ENCODE measurements around the gene PLEKHA7.
"Not testable (repeated sequence)": the region's sequence is repeated elsewhere in the genome, so short reads cannot be mapped to it uniquely, and the experiment has no call there.

PLEKHA7 gene

DNA sequence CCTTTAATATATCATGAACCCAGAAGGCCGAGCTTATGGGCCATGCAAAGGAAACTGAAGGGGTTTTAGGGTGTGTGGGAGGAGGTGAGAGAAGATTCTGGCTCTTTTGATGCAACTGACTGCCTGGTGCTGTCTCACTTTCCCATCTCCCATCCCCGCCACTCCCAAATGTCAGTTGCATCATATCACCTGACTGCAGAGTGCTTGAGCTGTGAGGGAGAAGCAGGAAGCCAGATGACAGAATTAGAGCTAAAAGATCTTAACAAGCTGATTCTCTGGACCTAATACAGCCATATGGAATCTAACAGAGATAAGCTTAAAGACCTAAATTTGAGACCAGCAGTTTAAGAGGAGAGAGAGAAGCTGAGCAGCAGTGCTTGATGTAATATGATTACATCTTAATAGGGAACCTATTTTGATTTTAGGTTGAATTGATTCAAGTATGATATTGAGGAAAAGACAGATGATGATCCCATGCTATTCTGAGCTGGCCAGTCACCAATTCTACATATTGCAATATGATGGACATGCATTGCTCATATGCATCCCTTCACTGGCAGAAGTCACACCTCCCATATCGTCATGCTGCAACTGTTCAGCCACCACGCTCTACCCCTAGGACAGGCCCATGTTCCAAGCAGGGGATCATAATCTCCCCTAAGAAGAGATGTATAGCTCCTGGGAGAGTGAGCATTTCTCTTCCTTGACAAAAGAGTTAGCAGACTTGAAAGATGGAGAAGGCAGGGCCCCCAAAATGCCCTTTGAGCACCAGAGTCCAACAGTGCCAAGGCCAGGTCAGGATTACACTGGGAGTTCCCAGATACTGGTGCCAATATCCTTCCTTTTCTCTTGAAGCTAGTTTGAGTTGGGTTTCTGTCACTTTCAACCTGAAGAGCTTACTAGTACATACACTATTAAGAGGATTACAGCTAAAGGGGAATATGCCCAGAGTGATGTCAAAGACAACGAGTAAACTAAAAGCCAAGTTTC, 44.9 kb downstream of the PLEKHA7 start:
- no peak for FAIRE-seq
- no peak for DNase-seq (ENCODE audit: insufficient read length, low spot score)
- TF ChIP-seq TAF1 (IDR thresholded peaks at IDR 0.05; ENCODE audit: low read depth, low read length) (no peak), POLR2A (IDR thresholded peaks at IDR 0.05; ENCODE audit: low read depth, low read length) (no peak), SPI1 (IDR thresholded peaks at IDR 0.05; ENCODE audit: low read depth, low read length) (no peak), PAX5 (IDR thresholded peaks at IDR 0.05; ENCODE audit: insufficient read depth, low read length, severe bottlenecking) (no peak), POU2F2 (IDR thresholded peaks at IDR 0.05; ENCODE audit: low read depth, low read length) (no peak), POLR2AphosphoS5 (IDR thresholded peaks at IDR 0.05; ENCODE audit: low read depth, low read length) (no peak)

GRCh38 chr11:16968196-16968595, 46.0 kb downstream of the PLEKHA7 start:
- no peak for FAIRE-seq
- no peak for DNase-seq (ENCODE audit: insufficient read length, low spot score)

GRCh38 chr11:16966930-16967671, 47.1 kb downstream of the PLEKHA7 start:
- FAIRE-seq (no peak), DNase-seq (ENCODE audit: insufficient read length, low spot score) (no peak)
- TF ChIP-seq POU2F2 (IDR thresholded peaks at IDR 0.05; ENCODE audit: low read depth, low read length) (no peak), SPI1 (IDR thresholded peaks at IDR 0.05; ENCODE audit: low read depth, low read length) (no peak), TAF1 (IDR thresholded peaks at IDR 0.05; ENCODE audit: low read depth, low read length) (no peak), POLR2A (IDR thresholded peaks at IDR 0.05; ENCODE audit: low read depth, low read length) (no peak), POLR2AphosphoS5 (IDR thresholded peaks at IDR 0.05; ENCODE audit: low read depth, low read length) (no peak), PAX5 (IDR thresholded peaks at IDR 0.05; ENCODE audit: insufficient read depth, low read length, severe bottlenecking) (no peak)

More at GRCh38 chr11:16968196-16968595, 46.0 kb downstream of the PLEKHA7 start:
- TF ChIP-seq POLR2A (IDR thresholded peaks at IDR 0.05; ENCODE audit: low read depth, low read length) (no peak), POLR2AphosphoS5 (IDR thresholded peaks at IDR 0.05; ENCODE audit: low read depth, low read length) (no peak), PAX5 (IDR thresholded peaks at IDR 0.05; ENCODE audit: insufficient read depth, low read length, severe bottlenecking) (no peak), POU2F2 (IDR thresholded peaks at IDR 0.05; ENCODE audit: low read depth, low read length) (no peak), SPI1 (IDR thresholded peaks at IDR 0.05; ENCODE audit: low read depth, low read length) (no peak), TAF1 (IDR thresholded peaks at IDR 0.05; ENCODE audit: low read depth, low read length) (no peak)

DNA sequence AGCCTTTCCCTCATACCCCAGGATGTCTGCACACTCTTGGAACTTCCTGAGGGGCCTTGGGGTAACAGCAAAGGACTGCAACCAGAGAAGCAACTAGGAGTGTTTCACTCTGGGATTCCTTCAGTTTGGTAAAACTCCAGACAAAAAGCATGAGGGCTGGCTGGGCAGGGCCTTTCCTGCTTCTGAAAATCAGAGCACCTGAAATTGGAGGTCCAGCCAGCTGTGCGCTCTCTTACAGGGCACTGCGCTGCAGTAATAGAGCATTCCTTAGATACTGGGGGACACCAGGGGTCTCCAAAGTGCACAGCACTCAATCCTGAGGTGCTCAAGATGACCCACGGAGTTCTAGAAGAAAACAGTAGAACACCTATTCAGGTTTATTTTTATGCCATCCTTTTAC, 49.7 kb downstream of the PLEKHA7 start:
- FAIRE-seq (no peak), DNase-seq (ENCODE audit: insufficient read length, low spot score) (no peak)
- no peak for TF ChIP-seq POLR2A (IDR thresholded peaks at IDR 0.05; ENCODE audit: low read depth, low read length)
- TF ChIP-seq POU2F2 (IDR thresholded peaks at IDR 0.05; ENCODE audit: low read depth, low read length) = no peak
- TF ChIP-seq POLR2AphosphoS5 (IDR thresholded peaks at IDR 0.05; ENCODE audit: low read depth, low read length) = no peak
- no peak for TF ChIP-seq SPI1 (IDR thresholded peaks at IDR 0.05; ENCODE audit: low read depth, low read length)
- no peak for TF ChIP-seq PAX5 (IDR thresholded peaks at IDR 0.05; ENCODE audit: insufficient read depth, low read length, severe bottlenecking)
- TF ChIP-seq TAF1 (IDR thresholded peaks at IDR 0.05; ENCODE audit: low read depth, low read length) = no peak

DNA sequence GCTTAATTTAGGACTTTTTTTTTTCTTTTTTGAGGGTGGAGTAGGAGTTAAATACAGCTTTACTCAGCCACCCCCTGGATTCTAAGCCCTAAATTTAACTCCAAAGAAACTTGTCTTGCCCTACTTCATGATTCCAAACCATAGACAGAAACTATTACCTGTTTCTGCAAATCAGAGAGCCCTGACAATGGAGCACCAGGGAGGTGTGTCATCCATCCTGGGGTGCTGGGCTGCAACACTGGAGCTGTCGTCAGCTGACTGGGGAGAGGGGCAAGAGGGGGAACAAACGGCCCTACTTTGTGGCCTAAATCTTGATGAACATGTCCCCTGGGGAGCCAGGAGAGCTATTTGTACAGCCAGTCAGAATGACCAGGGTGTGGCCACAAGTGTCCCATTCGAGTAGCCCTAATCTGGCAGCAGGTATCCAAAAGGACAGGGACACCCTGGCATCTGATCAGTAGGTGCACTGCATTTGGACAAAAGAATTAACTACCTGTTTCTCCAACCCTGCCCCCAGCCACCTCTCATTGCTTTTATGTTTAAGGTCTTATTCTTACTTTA, 50.8 kb downstream of the PLEKHA7 start:
- FAIRE-seq (no peak), DNase-seq (ENCODE audit: insufficient read length, low spot score) (no peak)
- no peak for TF ChIP-seq TAF1 (IDR thresholded peaks at IDR 0.05; ENCODE audit: low read depth, low read length)
- TF ChIP-seq POU2F2 (IDR thresholded peaks at IDR 0.05; ENCODE audit: low read depth, low read length) = no peak
- TF ChIP-seq POLR2A (IDR thresholded peaks at IDR 0.05; ENCODE audit: low read depth, low read length) = no peak
- no peak for TF ChIP-seq PAX5 (IDR thresholded peaks at IDR 0.05; ENCODE audit: insufficient read depth, low read length, severe bottlenecking)
- TF ChIP-seq POLR2AphosphoS5 (IDR thresholded peaks at IDR 0.05; ENCODE audit: low read depth, low read length) = no peak
- TF ChIP-seq SPI1 (IDR thresholded peaks at IDR 0.05; ENCODE audit: low read depth, low read length) = no peak

GRCh38 chr11:16962589-16962988, 51.6 kb downstream of the PLEKHA7 start:
- not testable (repeated sequence) for FAIRE-seq; DNase-seq (ENCODE audit: insufficient read length, low spot score)

DNA sequence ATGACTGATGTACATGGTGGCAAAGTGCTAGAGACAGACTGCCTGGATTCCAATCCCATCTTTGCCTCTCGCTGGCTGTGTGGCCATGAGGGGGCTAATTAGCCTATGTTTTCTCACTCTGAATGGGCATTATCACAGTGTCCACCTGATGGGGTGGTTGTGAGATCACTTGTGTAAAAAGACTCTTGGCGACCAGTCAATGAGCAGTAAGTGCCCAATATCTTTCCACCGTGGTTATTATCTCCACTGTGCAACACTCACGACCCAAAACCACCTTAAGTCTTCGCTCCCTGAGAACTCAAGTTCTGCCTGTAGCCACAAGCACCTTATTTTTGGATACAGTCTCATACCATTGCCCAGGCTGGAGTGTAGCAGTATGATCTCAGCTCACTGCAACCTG, 52.1 kb downstream of the PLEKHA7 start:
- no peak for FAIRE-seq
- TF ChIP-seq TAF1 (IDR thresholded peaks at IDR 0.05; ENCODE audit: low read depth, low read length) (no peak), POLR2AphosphoS5 (IDR thresholded peaks at IDR 0.05; ENCODE audit: low read depth, low read length) (no peak), POU2F2 (IDR thresholded peaks at IDR 0.05; ENCODE audit: low read depth, low read length) (no peak), POLR2A (IDR thresholded peaks at IDR 0.05; ENCODE audit: low read depth, low read length) (no peak), PAX5 (IDR thresholded peaks at IDR 0.05; ENCODE audit: insufficient read depth, low read length, severe bottlenecking) (no peak), SPI1 (IDR thresholded peaks at IDR 0.05; ENCODE audit: low read depth, low read length) (no peak)
- no peak for DNase-seq (ENCODE audit: insufficient read length, low spot score)

DNA sequence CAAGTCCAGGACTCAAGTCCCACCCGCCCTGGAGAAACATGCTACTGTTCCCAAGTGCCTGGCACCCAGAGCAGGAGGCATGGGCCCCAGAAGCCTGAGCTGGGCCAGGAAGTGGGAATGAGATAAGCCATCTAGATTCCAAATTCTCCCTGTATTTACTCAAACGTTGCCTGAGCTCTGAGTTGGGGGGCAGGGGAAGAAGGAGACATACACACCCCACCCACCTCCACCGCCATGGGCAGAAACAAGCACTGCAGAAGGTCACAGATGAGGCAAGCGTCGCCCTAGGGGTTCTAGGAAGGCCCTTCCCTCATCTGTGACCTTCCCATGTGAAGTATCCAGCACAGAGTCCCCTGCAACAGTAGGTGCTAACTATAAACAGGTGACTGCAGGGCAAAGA, 54.0 kb downstream of the PLEKHA7 start:
- TF ChIP-seq POU2F2 (IDR thresholded peaks at IDR 0.05; ENCODE audit: low read depth, low read length) (no peak), POLR2AphosphoS5 (IDR thresholded peaks at IDR 0.05; ENCODE audit: low read depth, low read length) (no peak), SPI1 (IDR thresholded peaks at IDR 0.05; ENCODE audit: low read depth, low read length) (no peak), TAF1 (IDR thresholded peaks at IDR 0.05; ENCODE audit: low read depth, low read length) (no peak), PAX5 (IDR thresholded peaks at IDR 0.05; ENCODE audit: insufficient read depth, low read length, severe bottlenecking) (no peak), POLR2A (IDR thresholded peaks at IDR 0.05; ENCODE audit: low read depth, low read length) (no peak)
- DNase-seq (ENCODE audit: insufficient read length, low spot score) = no peak

GRCh38 chr11:16959602-16960001, 54.6 kb downstream of the PLEKHA7 start:
- no peak for TF ChIP-seq TAF1 (IDR thresholded peaks at IDR 0.05; ENCODE audit: low read depth, low read length)
- TF ChIP-seq POLR2A (IDR thresholded peaks at IDR 0.05; ENCODE audit: low read depth, low read length) = no peak
- no peak for TF ChIP-seq POLR2AphosphoS5 (IDR thresholded peaks at IDR 0.05; ENCODE audit: low read depth, low read length)
- TF ChIP-seq POU2F2 (IDR thresholded peaks at IDR 0.05; ENCODE audit: low read depth, low read length) = no peak
- TF ChIP-seq SPI1 (IDR thresholded peaks at IDR 0.05; ENCODE audit: low read depth, low read length) = no peak
- no peak for TF ChIP-seq PAX5 (IDR thresholded peaks at IDR 0.05; ENCODE audit: insufficient read depth, low read length, severe bottlenecking)

More for the DNA sequence above, 54.0 kb downstream of the PLEKHA7 start:
- FAIRE-seq = no peak

More at GRCh38 chr11:16959602-16960001, 54.6 kb downstream of the PLEKHA7 start:
- no peak for FAIRE-seq
- no peak for DNase-seq (ENCODE audit: insufficient read length, low spot score)

Measured in GM12891 (cell line).